MCF 10A (cell line): ENCODE data around the gene ITPRIP. TPM values are rescaled to one million over a fixed set of nuclear protein-coding genes. Genes with fewer than 3 reads are reported as not detected.

ENCODE experiments used
- BruUV-seq: library from RNA; stranded (reverse); fragments of 400-500 nt; replicated peaks from 2 replicates; lab custom pipeline; 2021; lab: Mats Ljungman, UMichigan
- CTCF ChIA-PET: fragments of 300-600 bp; sonication (Branson Sonifier 250); formaldehyde crosslinking; extraction: SDS; loops from one replicate; lab custom pipeline; 2021; ENCODE audit warnings: antibody characterized with exemption, inconsistent platforms; lab: Yijun Ruan, JAX
- POLR2A ChIA-PET: fragments of 300-600, 350-650 bp; sonication (Branson Sonifier 250); formaldehyde crosslinking; extraction: SDS; loops from one replicate; lab custom pipeline; 2020; ENCODE audit warnings: antibody characterized with exemption, inconsistent platforms; lab: Yijun Ruan, JAX
- DNase-seq: peaks from one replicate; pipeline ENCODE4 v3.0.0-alpha.2; 2018; ENCODE audit not compliant: unreplicated experiment
- H3K27ac Mint-ChIP-seq: one replicate; pipeline ENCODE4 v1.8.0; 2022; ENCODE audit warnings: mild to moderate bottlenecking, low read depth, mixed read lengths; ENCODE audit not compliant: unreplicated experiment
- H3K27me3 Mint-ChIP-seq: one replicate; pipeline ENCODE4 v1.8.0; 2022; ENCODE audit warnings: mixed read lengths; ENCODE audit not compliant: insufficient read depth, unreplicated experiment
- H3K36me3 Mint-ChIP-seq: one replicate; pipeline ENCODE4 v1.8.0; 2022; ENCODE audit warnings: mild to moderate bottlenecking, moderate library complexity, mixed read lengths; ENCODE audit not compliant: insufficient read depth, unreplicated experiment
- H3K4me1 Mint-ChIP-seq: one replicate; pipeline ENCODE4 v1.8.0; 2022; ENCODE audit warnings: mixed read lengths; ENCODE audit not compliant: insufficient read depth, unreplicated experiment
- H3K4me3 Mint-ChIP-seq: one replicate; pipeline ENCODE4 v1.8.0; 2022; ENCODE audit warnings: mild to moderate bottlenecking, moderate library complexity, mixed read lengths; ENCODE audit not compliant: unreplicated experiment
- H3K9me3 Mint-ChIP-seq: one replicate; pipeline ENCODE4 v1.8.0; 2022; ENCODE audit warnings: mixed read lengths; ENCODE audit not compliant: unreplicated experiment
- intact Hi-C: fragments of 100-400 bp; cut with micrococcal nuclease; formaldehyde crosslinking; loops from 2 replicates; pipeline ENCODE4 v1.14.1; 2022
- total RNA-seq: library from RNA; stranded (reverse); gene quantifications from 2 replicates; pipeline ENCODE4 v1.2.3, GENCODE V29; 2022
- TF ChIP-seq, protein P1 (sequence below): fragments of 200-600 bp; IDR thresholded peaks from one replicate; pipeline ENCODE4 v1.8.0; 2022; ENCODE audit warnings: antibody characterized with exemption, mild to moderate bottlenecking; ENCODE audit not compliant: unreplicated experiment

Gene ITPRIP
- total RNA-seq, 1 experiment from 2014 or later, result 29.4 TPM

- BruUV-seq, result no TSS peak
- intact Hi-C loops, result loop anchor here (5.0 kb wide), 1 partner anchor 328 kb away; no protein-coding TSS in a partner anchor
- peaks cover 17% of the 10 kb centered on the region for H3K36me3 Mint-ChIP-seq
- POLR2A ChIA-PET, result interaction anchor here (0.7 to 1.7 kb wide), 9 partner anchors 11 to 46 kb away, joined by 3 to 7 read pairs (median 4); partner anchors contain the start of genes GSTO2 and ITPRIP
- CTCF ChIA-PET, result interaction anchor here (0.6 to 13.1 kb wide), 13 partner anchors 11 to 856 kb away, joined by 3 to 406 read pairs (median 6); partner anchors contain the start of gene CFAP58
- peak overlapping the region; percentile 49 for H3K27ac Mint-ChIP-seq
- no peak for DNase-seq
- no peaks in the 10 kb centered on the region for H3K27me3 Mint-ChIP-seq
- H3K4me1 Mint-ChIP-seq, result peaks cover 6% of the 10 kb centered on the region
- H3K4me3 Mint-ChIP-seq, result no peak overlapping the region
- H3K9me3 Mint-ChIP-seq, result no peaks in the 10 kb centered on the region
- TF ChIP-seq, protein P1, sequence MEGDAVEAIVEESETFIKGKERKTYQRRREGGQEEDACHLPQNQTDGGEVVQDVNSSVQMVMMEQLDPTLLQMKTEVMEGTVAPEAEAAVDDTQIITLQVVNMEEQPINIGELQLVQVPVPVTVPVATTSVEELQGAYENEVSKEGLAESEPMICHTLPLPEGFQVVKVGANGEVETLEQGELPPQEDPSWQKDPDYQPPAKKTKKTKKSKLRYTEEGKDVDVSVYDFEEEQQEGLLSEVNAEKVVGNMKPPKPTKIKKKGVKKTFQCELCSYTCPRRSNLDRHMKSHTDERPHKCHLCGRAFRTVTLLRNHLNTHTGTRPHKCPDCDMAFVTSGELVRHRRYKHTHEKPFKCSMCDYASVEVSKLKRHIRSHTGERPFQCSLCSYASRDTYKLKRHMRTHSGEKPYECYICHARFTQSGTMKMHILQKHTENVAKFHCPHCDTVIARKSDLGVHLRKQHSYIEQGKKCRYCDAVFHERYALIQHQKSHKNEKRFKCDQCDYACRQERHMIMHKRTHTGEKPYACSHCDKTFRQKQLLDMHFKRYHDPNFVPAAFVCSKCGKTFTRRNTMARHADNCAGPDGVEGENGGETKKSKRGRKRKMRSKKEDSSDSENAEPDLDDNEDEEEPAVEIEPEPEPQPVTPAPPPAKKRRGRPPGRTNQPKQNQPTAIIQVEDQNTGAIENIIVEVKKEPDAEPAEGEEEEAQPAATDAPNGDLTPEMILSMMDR, result no peak
Measured at GRCh38 chr10:104293781-104294321, 44.4 kb downstream of the ITPRIP start.

DNA sequence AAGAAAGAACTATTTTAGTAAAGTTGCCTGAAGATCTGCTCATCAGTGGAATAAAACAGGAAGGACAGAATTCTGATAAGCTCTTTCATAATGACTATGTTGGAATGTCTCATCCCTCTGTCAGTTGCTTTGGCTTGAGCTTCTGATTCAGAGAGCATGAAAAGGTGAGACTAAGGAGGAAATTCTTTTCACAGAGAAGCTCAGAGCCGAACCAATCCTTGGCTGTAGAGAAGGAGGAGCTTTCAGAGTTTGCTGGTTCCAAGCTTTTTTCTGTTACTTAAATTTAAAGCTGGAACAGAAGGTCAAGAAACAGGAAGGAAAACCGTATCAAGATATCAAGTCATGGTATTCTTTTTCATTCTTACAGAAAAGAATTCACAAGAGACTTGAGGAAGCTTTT, 45.3 kb downstream of the ITPRIP start:
- peaks cover 4% of the 10 kb centered on the region for H3K4me1 Mint-ChIP-seq
- DNase-seq, result no peak
- H3K36me3 Mint-ChIP-seq, result peaks cover 19% of the 10 kb centered on the region
- no peaks in the 10 kb centered on the region for H3K9me3 Mint-ChIP-seq
- BruUV-seq, result no TSS peak
- ChIA-PET POLR2A (interaction anchor here (0.7 to 2.8 kb wide), 13 partner anchors 17 to 1679 kb away, joined by 3 to 18 read pairs (median 4); partner anchors contain the start of genes CFAP58 and ITPRIP), CTCF (interaction anchor here (0.6 to 13.1 kb wide), 13 partner anchors 7 to 330 kb away, joined by 3 to 406 read pairs (median 32); partner anchors contain the start of gene CFAP58)
- H3K27ac Mint-ChIP-seq, result peak overlapping the region; percentile 49
- H3K27me3 Mint-ChIP-seq, result no peaks in the 10 kb centered on the region
- TF ChIP-seq, protein P1, result no peak
- intact Hi-C loops, result loop anchor here (5.0 kb wide), 1 partner anchor 329 kb away; no protein-coding TSS in a partner anchor
- no peak overlapping the region for H3K4me3 Mint-ChIP-seq

- ChIA-PET POLR2A (interaction anchor here (0.6 to 2.8 kb wide), 11 partner anchors 12 to 60 kb away, joined by 3 to 18 read pairs (median 3); partner anchors contain the start of gene ITPRIP), CTCF (interaction anchor here (0.6 to 13.1 kb wide), 45 partner anchors 9 to 1182 kb away, joined by 3 to 406 read pairs (median 4); partner anchors contain the start of genes CFAP58, GSTO1, GSTO2 and ITPRIP)
- Mint-ChIP-seq H3K27me3 (no peaks in the 10 kb centered on the region), H3K27ac (no peak overlapping the region), H3K9me3 (no peaks in the 10 kb centered on the region), H3K4me1 (peaks cover 4% of the 10 kb centered on the region), H3K4me3 (no peak overlapping the region), H3K36me3 (peaks cover 30% of the 10 kb centered on the region)
- DNase-seq, result peak; percentile 89
- TF ChIP-seq, protein P1, result peak; percentile 98
- BruUV-seq, result no TSS peak
- intact Hi-C loops, result loop anchor here (1.0 to 5.0 kb wide), 4 partner anchors 9 to 331 kb away; no protein-coding TSS in a partner anchor
Measured at GRCh38 chr10:104291439-104291951, 46.8 kb downstream of the ITPRIP start.

GRCh38 chr10:104288355-104288754, 49.9 kb downstream of the ITPRIP start:
- Mint-ChIP-seq H3K36me3 (peaks cover 44% of the 10 kb centered on the region), H3K9me3 (no peaks in the 10 kb centered on the region), H3K27ac (no peak overlapping the region), H3K4me1 (peaks cover 4% of the 10 kb centered on the region), H3K4me3 (no peak overlapping the region), H3K27me3 (no peaks in the 10 kb centered on the region)
- TF ChIP-seq, protein P1, result no peak
- CTCF ChIA-PET, result interaction anchor here (0.9 to 13.1 kb wide), 5 partner anchors 10 to 76 kb away, joined by 3 to 406 read pairs (median 143); partner anchors contain the start of gene CFAP58
- no peak for DNase-seq
- POLR2A ChIA-PET, result no interaction called here
- no TSS peak for BruUV-seq
- intact Hi-C loops, result no loop called here
